IMR-90 (cell line): Measurements from ENCODE around the gene SIGLEC6. TPM values are rescaled to one million over a fixed set of nuclear protein-coding genes. Genes with fewer than 3 reads are reported as not detected.

ENCODE experiments used
- ATAC-seq: fragments of 200-7000 bp; cut with Tn5 transposase; 2 replicates; pipeline ENCODE4 v1.9.1; 2020; ENCODE audit warnings: low read depth, mild to moderate bottlenecking, moderate library complexity
- BruUV-seq: library from RNA; stranded (reverse); fragments of 400-500 nt; replicated peaks from 2 replicates; lab custom pipeline; 2021; lab: Mats Ljungman, UMichigan
- CTCF ChIA-PET: fragments of 300-600 bp; formaldehyde crosslinking; extraction: SDS; loops from one replicate; lab custom pipeline; 2021; ENCODE audit warnings: antibody characterized with exemption; lab: Yijun Ruan, JAX
- POLR2A ChIA-PET: fragments of 300-600 bp; sonication (Branson Sonifier 250); formaldehyde crosslinking; loops from one replicate; lab custom pipeline; 2022; ENCODE audit warnings: antibody characterized with exemption; ENCODE audit not compliant: unreplicated experiment; lab: Charles Lee
- DNase-seq: peaks from one replicate; pipeline ENCODE4 v3.0.0; 2013
- H2AFZ ChIP-seq: replicated peaks from 2 replicates; pipeline ENCODE3; 2013; ENCODE audit warnings: low read length, mild to moderate bottlenecking; ENCODE audit not compliant: poor library complexity
- H2AK5ac ChIP-seq: 2 replicates; pipeline ENCODE4 v1.6.1; 2013; ENCODE audit warnings: low read depth, low read length, inconsistent platforms
- H2AK9ac ChIP-seq: replicated peaks from 2 replicates; pipeline ENCODE3; 2013; ENCODE audit warnings: mild to moderate bottlenecking, low read depth, low read length, moderate library complexity; ENCODE audit not compliant: poor library complexity
- H2BK120ac ChIP-seq: 2 replicates; pipeline ENCODE4 v1.6.1; 2013; ENCODE audit warnings: low read depth, low read length, inconsistent platforms
- H2BK15ac ChIP-seq: 3 replicates; pipeline ENCODE4 v1.6.1; 2013; ENCODE audit warnings: low read depth, low read length, inconsistent platforms
- H2BK20ac ChIP-seq: 2 replicates; pipeline ENCODE4 v1.6.1; 2013; ENCODE audit warnings: low read depth, mild to moderate bottlenecking, inconsistent platforms, low read length, moderate library complexity
- H2BK5ac ChIP-seq: 2 replicates; pipeline ENCODE4 v1.6.1; 2013; ENCODE audit warnings: mild to moderate bottlenecking, low read depth, low read length, inconsistent platforms; ENCODE audit not compliant: poor library complexity, severe bottlenecking
- H3K14ac ChIP-seq: replicated peaks from 2 replicates; pipeline ENCODE4 v1.6.1; 2013; ENCODE audit warnings: low read depth, low read length, inconsistent platforms
- H3K18ac ChIP-seq: 2 replicates; pipeline ENCODE4 v1.6.1; 2013; ENCODE audit warnings: low read depth, low read length, control low read depth
- H3K23ac ChIP-seq: 2 replicates; pipeline ENCODE4 v1.6.1; 2013; ENCODE audit warnings: low read depth, low read length, inconsistent platforms
- H3K27ac ChIP-seq: 2 replicates; pipeline ENCODE4 v1.5.1; 2013; ENCODE audit warnings: mild to moderate bottlenecking, control low read depth, low read length; ENCODE audit not compliant: insufficient read depth
- H3K27me3 ChIP-seq: 2 replicates; pipeline ENCODE4 v1.6.1; 2013; ENCODE audit warnings: low read length; ENCODE audit not compliant: control insufficient read depth, insufficient read depth
- H3K36me3 ChIP-seq: 2 replicates; pipeline ENCODE4 v1.6.1; 2013; ENCODE audit warnings: low read length, mixed read lengths; ENCODE audit not compliant: control insufficient read depth, insufficient read depth
- H3K4ac ChIP-seq: 2 replicates; pipeline ENCODE4 v1.6.1; 2013; ENCODE audit warnings: low read depth, low read length, inconsistent platforms
- H3K4me1 ChIP-seq: 2 replicates; pipeline ENCODE4 v1.6.1; 2013; ENCODE audit warnings: low read length, mixed read lengths; ENCODE audit not compliant: control insufficient read depth, insufficient read depth
- H3K4me2 ChIP-seq: 2 replicates; pipeline ENCODE4 v1.6.1; 2013; ENCODE audit warnings: low read depth, mild to moderate bottlenecking, control low read depth, low read length, moderate library complexity
- H3K4me3 ChIP-seq: 2 replicates; pipeline ENCODE4 v1.5.1; 2013; ENCODE audit warnings: low read depth, mild to moderate bottlenecking, control low read depth, low read length, moderate library complexity; ENCODE audit not compliant: insufficient read depth
- H3K56ac ChIP-seq: 2 replicates; pipeline ENCODE4 v1.6.1; 2013; ENCODE audit warnings: low read length, inconsistent platforms; ENCODE audit not compliant: insufficient read depth; ENCODE audit errors: extremely low read depth
- H3K79me1 ChIP-seq, 2 experiments: 2 replicates each; pipeline ENCODE4 v1.6.1; 2013; ENCODE audit warnings: low read length in 2 of 2, inconsistent platforms in 1 of 2, low read depth in 1 of 2
- H3K9ac ChIP-seq: 2 replicates; pipeline ENCODE4 v1.6.1; 2013; ENCODE audit warnings: low read depth, low read length, control low read depth
- H3K9me1 ChIP-seq: 2 replicates; pipeline ENCODE4 v1.6.1; 2013; ENCODE audit warnings: low read length, inconsistent platforms; ENCODE audit not compliant: insufficient read depth
- H3K9me3 ChIP-seq: 2 replicates; pipeline ENCODE4 v1.6.1; 2013; ENCODE audit warnings: low read length; ENCODE audit not compliant: control insufficient read depth, insufficient read depth
- H4K20me1 ChIP-seq: 2 replicates; pipeline ENCODE4 v1.6.1; 2013; ENCODE audit warnings: low read length, inconsistent platforms; ENCODE audit not compliant: insufficient read depth
- H4K5ac ChIP-seq: 2 replicates; pipeline ENCODE4 v1.6.1; 2013; ENCODE audit warnings: mild to moderate bottlenecking, low read depth, low read length, control low read depth
- H4K8ac ChIP-seq, 2 experiments: 2 replicates each; pipeline ENCODE4 v1.6.1; 2013; ENCODE audit warnings: low read depth in 2 of 2, low read length in 2 of 2, control low read depth in 1 of 2, inconsistent platforms in 1 of 2
- H4K91ac ChIP-seq: 2 replicates; pipeline ENCODE4 v1.6.1; 2013; ENCODE audit warnings: low read depth, low read length, inconsistent platforms; ENCODE audit not compliant: insufficient read depth
- BHLHE40 ChIP-seq: fragments of 150-350 bp; IDR thresholded peaks from 2 replicates; pipeline ENCODE4 v1.6.1; 2016; ENCODE audit warnings: mild to moderate bottlenecking, low read depth, low read length
- CHD1 ChIP-seq: IDR thresholded peaks from 2 replicates; pipeline ENCODE4 v1.6.1; 2012; ENCODE audit warnings: low read depth, low read length, improper control_type of control experiment
- MAZ ChIP-seq: IDR thresholded peaks from 2 replicates; pipeline ENCODE4 v1.6.1; 2012; ENCODE audit warnings: low read depth, mild to moderate bottlenecking, low read length, improper control_type of control experiment, moderate library complexity, borderline replicate concordance
- MXI1 ChIP-seq: IDR thresholded peaks from 2 replicates; pipeline ENCODE4 v1.6.1; 2012; ENCODE audit warnings: low read depth, mild to moderate bottlenecking, low read length, moderate library complexity, borderline replicate concordance
- RFX5 ChIP-seq: IDR thresholded peaks from 2 replicates; pipeline ENCODE4 v1.8.0; 2012; ENCODE audit warnings: low read depth, mild to moderate bottlenecking, low read length, moderate library complexity
- WGBS, 2 experiments: methylation state at CpG; one replicate each; pipeline versions ENCODE4 v1.1.5 to v1.1.7; 2013; ENCODE audit warnings: missing lambda C conversion rate in 2 of 2; ENCODE audit not compliant: insufficient read length in 1 of 2; ENCODE audit errors: extremely low coverage in 2 of 2; 5-methylcytosine and 5-hydroxymethylcytosine counted together
- dilution Hi-C: fragments of 300-500 bp; cut with HindIII; formaldehyde crosslinking; loops from one replicate; pipeline ENCODE4 v1.14.3; 2018; ENCODE audit warnings: low sequenced_read_pairs; ENCODE audit not compliant: unreplicated experiment
- in situ Hi-C: fragments of 300-500 bp; cut with MboI; formaldehyde crosslinking; loops from 3 replicates; pipeline ENCODE4 v1.14.3; 2019; ENCODE audit warnings: low sequenced_read_pairs, inconsistent platforms, mixed read lengths
- intact Hi-C: fragments of 100-400 bp; cut with micrococcal nuclease; formaldehyde crosslinking; loops from 2 replicates; pipeline ENCODE4 v1.10.0; 2022
- polyA plus RNA-seq, 3 experiments: library from polyadenylated mRNA; depleted of rRNA; stranded (reverse); fragments of >200 nt; gene quantifications; 2 replicates each; pipeline ENCODE4 v1.2.3, GENCODE V29; 2012; ENCODE audit warnings: low replicate concordance in 1 of 3
- total RNA-seq: library from RNA; depleted of rRNA; stranded (reverse); fragments of >200 nt; gene quantifications from 2 replicates; pipeline ENCODE4 v1.2.3, GENCODE V29; 2012

SIGLEC6 gene
- total and polyA plus RNA-seq, 2 of the 4 experiments (the other 2 are of a cell fraction): not detected

GRCh38 chr19:51566489-51567100 is 35.1 kb upstream of the SIGLEC6 start:
- no peak overlapping the region for H3K56ac ChIP-seq
- no peak overlapping the region for H3K27ac ChIP-seq
- no peak overlapping the region for H2AK9ac ChIP-seq
- H2BK120ac ChIP-seq: no peak overlapping the region
- H2BK5ac ChIP-seq: no peak overlapping the region
- no peak overlapping the region for H3K4ac ChIP-seq
- H3K79me1 ChIP-seq: peaks cover 0 to 2% of the 10 kb centered on the region in 2 experiments; a peak in 2 of 4 replicates
- DNase-seq: no peak
- no peak overlapping the region for H4K91ac ChIP-seq
- H2BK15ac ChIP-seq: no peak overlapping the region
- H3K18ac ChIP-seq: no peak overlapping the region
- no peak overlapping the region for H2AK5ac ChIP-seq
- no TSS peak for BruUV-seq
- no peaks in the 10 kb centered on the region; the same call in 1 of the 2 replicates for H3K27me3 ChIP-seq
- no peaks in the 10 kb centered on the region for H4K20me1 ChIP-seq
- ATAC-seq: no peak
- no peaks in the 10 kb centered on the region for H3K36me3 ChIP-seq
- H3K9me1 ChIP-seq: 0 out of 2 replicates have a peak, but pooled peaks cover 1% of the 10 kb centered on the region
- no peak for TF ChIP-seq RFX5
- TF ChIP-seq BHLHE40: no peak
- TF ChIP-seq CHD1: no peak
- no peak for TF ChIP-seq MXI1
- no peak for TF ChIP-seq MAZ
- POLR2A ChIA-PET: no interaction called here
- CTCF ChIA-PET: no interaction called here
- H3K4me1 ChIP-seq: no peaks in the 10 kb centered on the region
- no peak overlapping the region for H4K5ac ChIP-seq
- no peak overlapping the region for H3K9ac ChIP-seq
- intact Hi-C loops: no loop called here
- no CpG with 5 or more reads among the region's 8 CpGs for WGBS, 2 experiments
- H2BK20ac ChIP-seq: no peak overlapping the region
- H3K23ac ChIP-seq: no peak overlapping the region
- no peak overlapping the region for H3K14ac ChIP-seq
- H3K9me3 ChIP-seq: no peaks in the 10 kb centered on the region
- no peak overlapping the region for H4K8ac ChIP-seq
- dilution Hi-C loops: no loop called here
- H3K4me3 ChIP-seq: no peak overlapping the region
- H3K4me2 ChIP-seq: no peak overlapping the region
- no peak overlapping the region for H2AFZ ChIP-seq
- in situ Hi-C loops: no loop called here
